Gastrocnemius medialis (tissue), 4 donors: ENCODE data around the gene LMO7. TPM values are rescaled to one million over a fixed set of nuclear protein-coding genes. Genes with fewer than 3 reads are reported as not detected.
"Not testable (repeated sequence)": the region's sequence is repeated elsewhere in the genome, so short reads cannot be mapped to it uniquely, and the experiment has no call there.

Experiments used
- ATAC-seq, 2 donors: fragments of 150-250 bp; one replicate each; pipeline ENCODE4 v1.9.1; 2016
- DNase-seq, 2 donors: peaks; one replicate each; pipeline ENCODE4 v3.0.0-alpha.2; 2019
- H3K27ac ChIP-seq, 4 donors: fragments of 200-600 bp; sonication (generic); 1 replicate in 1 of 4; 2 replicates in 3 of 4; pipeline ENCODE4 v1.5.1; 2016 to 2018; ENCODE audit warnings: mild to moderate bottlenecking in 2 of 4, moderate library complexity in 1 of 4
- H3K27me3 ChIP-seq, 3 donors: fragments of 200-600 bp; sonication (generic) in 2 of 3; 1 replicate in 1 of 3; 2 replicates in 2 of 3; pipeline versions ENCODE4 v1.5.1 to v1.6.0; 2016 to 2019; ENCODE audit warnings: mild to moderate bottlenecking in 1 of 3, moderate library complexity in 1 of 3
- H3K36me3 ChIP-seq, 2 donors: fragments of 200-600 bp; sonication (generic) in 1 of 2; one replicate each; pipeline ENCODE4 v1.5.1; 2017 to 2018
- H3K4me1 ChIP-seq, 2 donors: fragments of 200-600 bp; sonication (generic) in 1 of 2; one replicate each; pipeline ENCODE4 v1.5.1; 2016 to 2017; ENCODE audit warnings: mild to moderate bottlenecking in 2 of 2
- H3K4me3 ChIP-seq, 4 donors: fragments of 200-600 bp; sonication (generic) in 3 of 4; 1 replicate in 1 of 4; 2 replicates in 3 of 4; pipeline ENCODE4 v1.5.1; 2016 to 2019; ENCODE audit warnings: mild to moderate bottlenecking in 2 of 4
- H3K9me3 ChIP-seq, 3 donors: fragments of 200-600 bp; sonication (generic) in 2 of 3; 1 replicate in 1 of 3; 2 replicates in 2 of 3; pipeline ENCODE4 v1.5.1; 2016 to 2019
- POLR2A ChIP-seq, 2 donors: fragments of 450-650 bp; IDR thresholded peaks; one replicate each; pipeline ENCODE4 v1.6.1; 2017; ENCODE audit warnings: antibody characterized with exemption in 2 of 2, mild to moderate bottlenecking in 2 of 2, moderate library complexity in 2 of 2
- in situ Hi-C, 4 donors: fragments of 200-750 bp; cut with MboI; loops; one replicate each; pipeline versions ENCODE4 v1.15.0 to v1.8.0; 2017; ENCODE audit warnings: low sequenced_read_pairs in 4 of 4
- intact Hi-C: fragments of 100-400 bp; cut with DNase I; formaldehyde crosslinking; loops from one replicate; pipeline ENCODE4 v1.15.1; 2023; ENCODE audit warnings: low total_unique reads
- total RNA-seq, 4 donors: library from RNA; depleted of rRNA; stranded (reverse); fragments of >200 nt; gene quantifications; one replicate each; pipeline versions ENCODE4 v1.1.0 to v1.2.3, GENCODE V29; 2016
- TF ChIP-seq, protein P1 (sequence below), 5 experiments: fragments of 450-650 bp in 3 of 5; fragments of 200-600 bp in 2 of 5; sonication (generic) in 2 of 5; IDR thresholded peaks in 4 of 5; conservative IDR thresholded peaks in 1 of 5; 1 replicate in 4 of 5; 2 replicates in 1 of 5; pipeline ENCODE4 v1.5.1; 2016 to 2019; ENCODE audit warnings: antibody characterized with exemption in 5 of 5, mild to moderate bottlenecking in 3 of 5, moderate library complexity in 3 of 5

LMO7 gene
- total RNA-seq, 4 donors from 2014 or later: 68.3 to 134 (median 95.9) TPM

DNA sequence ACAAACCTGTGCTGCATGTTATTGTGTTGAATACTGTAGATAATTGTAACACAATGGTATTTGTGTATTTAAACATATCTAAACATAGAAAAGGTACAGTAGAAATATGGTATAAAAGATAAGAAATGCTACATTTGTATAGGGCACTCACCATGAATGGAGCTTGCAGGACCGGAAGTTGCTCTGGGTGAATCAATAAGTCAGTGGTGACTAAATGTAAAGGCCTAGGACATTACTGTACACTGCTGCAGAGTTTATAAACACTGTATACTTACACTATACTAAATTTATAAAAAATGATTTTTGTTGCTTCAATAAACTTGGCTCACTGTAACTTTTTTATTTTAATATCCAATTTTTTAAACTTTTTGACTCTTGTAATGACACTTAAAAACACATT, 34.4 kb downstream of the LMO7 start:
- no peak overlapping the region for H3K27ac ChIP-seq
- H3K4me1 ChIP-seq: peaks cover 41 to 44% of the 10 kb centered on the region in 2 donors
- intact Hi-C loops: loop anchor here (5.0 kb wide), 1 partner anchor 802 kb away; no protein-coding TSS in a partner anchor
- TF ChIP-seq, protein P1, sequence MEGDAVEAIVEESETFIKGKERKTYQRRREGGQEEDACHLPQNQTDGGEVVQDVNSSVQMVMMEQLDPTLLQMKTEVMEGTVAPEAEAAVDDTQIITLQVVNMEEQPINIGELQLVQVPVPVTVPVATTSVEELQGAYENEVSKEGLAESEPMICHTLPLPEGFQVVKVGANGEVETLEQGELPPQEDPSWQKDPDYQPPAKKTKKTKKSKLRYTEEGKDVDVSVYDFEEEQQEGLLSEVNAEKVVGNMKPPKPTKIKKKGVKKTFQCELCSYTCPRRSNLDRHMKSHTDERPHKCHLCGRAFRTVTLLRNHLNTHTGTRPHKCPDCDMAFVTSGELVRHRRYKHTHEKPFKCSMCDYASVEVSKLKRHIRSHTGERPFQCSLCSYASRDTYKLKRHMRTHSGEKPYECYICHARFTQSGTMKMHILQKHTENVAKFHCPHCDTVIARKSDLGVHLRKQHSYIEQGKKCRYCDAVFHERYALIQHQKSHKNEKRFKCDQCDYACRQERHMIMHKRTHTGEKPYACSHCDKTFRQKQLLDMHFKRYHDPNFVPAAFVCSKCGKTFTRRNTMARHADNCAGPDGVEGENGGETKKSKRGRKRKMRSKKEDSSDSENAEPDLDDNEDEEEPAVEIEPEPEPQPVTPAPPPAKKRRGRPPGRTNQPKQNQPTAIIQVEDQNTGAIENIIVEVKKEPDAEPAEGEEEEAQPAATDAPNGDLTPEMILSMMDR (IDR thresholded peaks at IDR 0.05 in 4 of 5, conservative IDR thresholded peaks at IDR 0.05 in 1 of 5): no peak
- TF ChIP-seq POLR2A (IDR thresholded peaks at IDR 0.05): no peak
- no peak overlapping the region for H3K4me3 ChIP-seq
- no peaks in the 10 kb centered on the region for H3K27me3 ChIP-seq
- no peaks in the 10 kb centered on the region for H3K36me3 ChIP-seq
- DNase-seq: no peak
- ATAC-seq: no peak
- in situ Hi-C loops: no loop called here
- H3K9me3 ChIP-seq: no peaks in the 10 kb centered on the region

DNA sequence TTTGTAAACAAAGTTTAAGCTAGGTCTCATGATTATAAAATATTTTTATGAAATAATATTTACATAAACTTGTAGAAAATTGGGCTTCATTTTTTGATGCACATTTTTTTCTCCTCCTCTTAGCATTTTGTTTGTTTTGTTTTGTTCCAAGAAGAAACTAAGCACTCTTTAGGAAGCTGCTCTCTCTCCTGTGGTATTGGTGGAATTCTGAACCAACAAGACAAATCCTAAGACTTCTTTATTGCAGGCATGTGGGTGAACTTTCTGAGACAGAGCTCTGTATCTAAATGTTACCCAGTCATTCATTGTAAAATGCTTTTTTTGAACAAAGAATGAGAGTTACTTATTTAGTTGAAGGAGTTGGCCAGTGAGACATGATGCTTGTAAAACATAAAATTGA, 39.3 kb downstream of the LMO7 start:
- H3K27ac ChIP-seq: no peak overlapping the region
- DNase-seq (no peak), ATAC-seq (no peak)
- H3K9me3 ChIP-seq: no peaks in the 10 kb centered on the region
- intact Hi-C loops (no loop called here), in situ Hi-C loops (loop anchor here in 3 of 4 donors (25.0 kb wide), 2 partner anchors 787 to 1237 kb away; no protein-coding TSS in a partner anchor)
- peaks cover under 1 to 8% of the 10 kb centered on the region in 2 donors for H3K4me1 ChIP-seq
- H3K36me3 ChIP-seq: no peaks in the 10 kb centered on the region
- no peaks in the 10 kb centered on the region for H3K27me3 ChIP-seq
- no peak overlapping the region for H3K4me3 ChIP-seq
- TF ChIP-seq, protein P1 (IDR thresholded peaks at IDR 0.05 in 4 of 5, conservative IDR thresholded peaks at IDR 0.05 in 1 of 5): no peak
- no peak for TF ChIP-seq POLR2A (IDR thresholded peaks at IDR 0.05)

DNA sequence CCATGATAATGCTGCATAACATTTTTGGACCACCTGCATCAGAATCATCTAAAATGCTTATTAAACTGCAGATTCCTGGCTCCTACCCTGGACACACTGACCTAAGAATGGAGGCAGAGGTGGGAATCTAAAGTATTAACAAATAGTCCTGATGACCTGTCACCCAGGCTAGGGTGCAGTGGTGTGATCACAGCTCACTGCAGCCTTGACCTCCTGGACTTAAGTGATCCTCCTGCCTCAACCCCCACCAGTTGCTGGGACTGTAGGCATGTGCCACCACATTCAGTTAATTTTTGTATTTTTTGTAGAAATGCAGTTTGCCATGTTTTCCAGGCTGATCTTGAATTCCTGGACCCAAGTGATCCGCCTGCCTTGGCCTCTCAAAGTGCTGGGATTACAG, 43.3 kb downstream of the LMO7 start:
- TF ChIP-seq, protein P1 (IDR thresholded peaks at IDR 0.05 in 4 of 5, conservative IDR thresholded peaks at IDR 0.05 in 1 of 5): no peak
- no peak for TF ChIP-seq POLR2A (IDR thresholded peaks at IDR 0.05)
- intact Hi-C loops: no loop called here
- no peaks in the 10 kb centered on the region for H3K27me3 ChIP-seq
- H3K4me1 ChIP-seq: peaks cover 0 to under 1% of the 10 kb centered on the region in 2 donors
- in situ Hi-C loops: loop anchor here in 3 of 4 donors (25.0 kb wide), 2 partner anchors 783 to 1233 kb away; no protein-coding TSS in a partner anchor
- ATAC-seq (no peak), DNase-seq (no peak)
- no peak overlapping the region for H3K27ac ChIP-seq
- H3K36me3 ChIP-seq: no peaks in the 10 kb centered on the region
- H3K9me3 ChIP-seq: no peaks in the 10 kb centered on the region
- H3K4me3 ChIP-seq: no peak overlapping the region

DNA sequence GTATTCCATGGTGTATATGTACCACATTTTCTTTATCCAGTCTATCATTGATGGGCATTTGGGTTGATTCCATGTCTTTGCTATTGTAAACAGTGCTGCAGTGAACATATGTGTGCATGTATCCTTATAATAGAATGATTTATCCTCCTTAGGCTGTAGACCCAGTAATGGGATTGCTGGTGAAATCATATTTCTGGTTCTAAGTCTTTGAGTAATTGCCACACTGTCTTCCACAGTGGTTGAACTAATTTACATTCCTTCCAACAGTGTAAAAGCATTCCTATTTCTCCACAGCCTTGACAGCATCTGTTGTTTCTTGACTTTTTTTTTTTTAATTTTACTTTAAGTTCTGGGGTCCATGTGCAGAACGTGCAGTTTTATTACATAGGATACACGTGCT, 44.1 kb downstream of the LMO7 start:
- intact Hi-C loops: not testable (repeated sequence)

DNA sequence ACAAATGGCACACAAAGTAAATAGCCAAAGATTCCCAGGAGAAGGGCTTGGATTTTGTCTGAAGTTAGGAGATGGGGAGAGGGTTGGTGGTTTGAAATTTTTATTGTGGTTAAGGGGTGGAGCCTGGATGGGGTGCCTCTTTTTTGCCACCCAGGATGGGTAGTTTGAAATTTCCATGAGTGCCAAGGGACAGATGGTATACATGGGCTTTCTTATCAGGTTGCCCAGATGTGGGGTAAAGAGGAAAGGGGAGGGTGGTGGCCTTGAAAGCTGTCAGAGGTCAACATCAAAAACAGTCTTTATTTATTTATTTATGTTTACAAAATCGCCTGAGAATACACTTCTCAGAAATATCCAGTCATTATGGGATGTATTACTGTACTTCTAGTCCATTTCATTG, 46.2 kb downstream of the LMO7 start:
- no peak overlapping the region for H3K27ac ChIP-seq
- DNase-seq (no peak), ATAC-seq (no peak)
- H3K27me3 ChIP-seq: no peaks in the 10 kb centered on the region
- in situ Hi-C loops (loop anchor here in 3 of 4 donors (25.0 kb wide), 2 partner anchors 780 to 1230 kb away; no protein-coding TSS in a partner anchor), intact Hi-C loops (no loop called here)
- H3K4me1 ChIP-seq: no peaks in the 10 kb centered on the region
- H3K36me3 ChIP-seq: no peaks in the 10 kb centered on the region
- no peaks in the 10 kb centered on the region for H3K9me3 ChIP-seq
- no peak for TF ChIP-seq POLR2A (IDR thresholded peaks at IDR 0.05)
- TF ChIP-seq, protein P1 (IDR thresholded peaks at IDR 0.05 in 4 of 5, conservative IDR thresholded peaks at IDR 0.05 in 1 of 5): no peak
- H3K4me3 ChIP-seq: no peak overlapping the region

More for the DNA sequence above, 44.1 kb downstream of the LMO7 start:
- H3K4me3 ChIP-seq, DNase-seq, H3K27me3 ChIP-seq, ATAC-seq, H3K9me3 ChIP-seq, H3K4me1 ChIP-seq, H3K27ac ChIP-seq, H3K36me3 ChIP-seq: not testable (repeated sequence)
- in situ Hi-C loops: loop anchor here in 3 of 4 donors (25.0 kb wide), 2 partner anchors 782 to 1232 kb away; no protein-coding TSS in a partner anchor
